Measurements from ENCODE around the gene DDX25. TPM values are rescaled to one million over a fixed set of nuclear protein-coding genes. Genes with fewer than 3 reads are reported as not detected.
"Not testable (repeated sequence)": the region's sequence is repeated elsewhere in the genome, so short reads cannot be mapped to it uniquely, and the experiment has no call there.

The DDX25 gene
- total RNA-seq, 2 donors from 2014 or later: not detected

DNA sequence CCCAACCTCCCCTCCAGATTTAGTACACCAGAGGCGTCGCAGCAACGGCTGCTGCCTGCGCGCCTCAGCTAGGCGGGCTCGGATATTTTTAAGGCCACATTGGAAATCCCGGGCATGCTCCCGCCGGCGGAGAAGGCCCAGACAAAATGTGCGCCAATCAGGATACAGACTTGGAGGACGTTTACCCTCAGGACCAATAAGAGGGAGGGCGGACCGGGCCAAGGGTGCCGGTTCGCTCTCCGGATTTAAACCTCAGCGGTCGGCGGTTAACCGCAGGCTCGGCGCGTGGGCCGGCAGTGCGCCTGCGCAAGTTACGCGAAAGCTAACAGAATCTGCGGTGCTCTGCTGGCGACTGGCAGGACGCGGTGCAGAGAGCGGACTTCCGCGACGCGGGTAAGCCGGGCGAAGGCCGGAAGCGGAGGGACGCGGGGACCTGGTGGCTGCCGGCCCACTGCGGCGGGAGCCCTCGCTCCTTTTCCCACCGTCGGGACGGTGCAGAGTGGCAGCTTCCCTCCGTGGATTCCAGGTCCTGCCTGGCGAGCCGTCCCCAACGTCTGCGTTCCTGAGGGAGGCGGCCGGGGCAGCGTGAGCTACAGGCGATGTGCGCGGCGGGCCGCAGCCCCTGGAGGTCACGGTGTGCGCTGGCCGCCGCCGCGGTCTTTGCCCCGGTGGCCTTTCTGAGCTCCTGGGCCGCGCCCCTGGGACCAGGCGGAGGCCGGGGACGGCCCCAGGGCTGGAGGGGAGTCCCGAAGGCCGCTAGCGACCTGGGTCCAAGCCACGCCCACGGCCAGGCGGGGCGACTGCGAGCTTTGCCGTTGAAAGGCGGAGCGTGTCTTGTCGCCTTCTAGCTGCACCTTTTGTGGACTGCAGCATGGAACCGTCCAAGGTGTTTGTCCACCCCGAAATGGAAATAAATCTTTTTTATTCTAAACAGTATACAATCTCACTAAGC is 16.7 kb upstream of the DDX25 start, which contains the start of gene HYLS1:
TSS of gene HYLS1 (plus strand) at position 296 of the 952 bp plus-strand sequence. CDS start 11,701 bp downstream, outside the sequence.
- H3K4me1 Mint-ChIP-seq: peaks cover 19% of the 10 kb centered on the region
- H3K9me3 ChIP-seq (ENCODE audit: control insufficient read depth, low read length, poor library complexity, severe bottlenecking): no peaks in the 10 kb centered on the region
- ATAC-seq: peak; percentile 92
- H3K27ac Mint-ChIP-seq: peak within 1 kb of the TSS; percentile 96
- peak; percentile 92 to 97 (median 94) for DNase-seq
- H3K36me3 Mint-ChIP-seq (ENCODE audit: low read depth): peaks cover 3% of the 10 kb centered on the region
- no peaks in the 10 kb centered on the region for H3K27me3 Mint-ChIP-seq
- H3K4me3 Mint-ChIP-seq: peak within 1 kb of the TSS; percentile 91

DNA sequence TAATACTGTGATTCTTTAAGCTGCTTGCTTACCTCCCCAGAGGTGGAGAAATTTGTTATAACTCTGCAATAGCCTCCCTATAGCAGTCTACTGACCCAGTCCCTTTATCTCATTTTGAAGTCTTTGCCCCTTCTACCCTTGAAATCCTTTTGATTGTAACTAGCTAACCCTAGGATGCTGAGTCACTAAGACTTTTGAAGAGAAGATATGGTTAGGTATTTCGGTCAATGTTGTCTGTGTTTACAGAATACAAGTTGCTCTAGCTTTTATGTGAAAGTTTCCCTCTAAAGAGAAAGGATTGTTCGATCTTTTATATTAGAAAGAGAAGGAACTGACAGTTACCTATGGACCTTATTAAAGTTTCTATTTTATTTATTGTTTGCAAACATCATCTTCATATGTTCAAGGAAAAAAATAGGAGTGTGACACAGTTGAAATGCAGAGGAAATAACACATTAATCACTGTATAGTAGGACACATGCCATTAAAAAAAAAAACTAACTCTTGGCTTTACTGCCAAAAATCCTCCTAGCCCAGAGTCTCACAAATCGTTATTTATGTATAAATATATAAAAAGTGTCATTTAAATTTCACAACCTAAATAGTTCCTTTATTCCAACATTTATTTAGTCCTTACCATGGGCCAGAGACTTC is 13.7 kb upstream of the DDX25 start:
- H3K27me3 Mint-ChIP-seq: no peaks in the 10 kb centered on the region
- H3K4me3 Mint-ChIP-seq: no peak overlapping the region
- ATAC-seq (no peak), DNase-seq (no peak)
- H3K9me3 ChIP-seq (ENCODE audit: control insufficient read depth, low read length, poor library complexity, severe bottlenecking): no peaks in the 10 kb centered on the region
- peak overlapping the region; percentile 51 for H3K27ac Mint-ChIP-seq
- H3K4me1 Mint-ChIP-seq: peaks cover 23% of the 10 kb centered on the region
- peaks cover 12% of the 10 kb centered on the region for H3K36me3 Mint-ChIP-seq (ENCODE audit: low read depth)

DNA sequence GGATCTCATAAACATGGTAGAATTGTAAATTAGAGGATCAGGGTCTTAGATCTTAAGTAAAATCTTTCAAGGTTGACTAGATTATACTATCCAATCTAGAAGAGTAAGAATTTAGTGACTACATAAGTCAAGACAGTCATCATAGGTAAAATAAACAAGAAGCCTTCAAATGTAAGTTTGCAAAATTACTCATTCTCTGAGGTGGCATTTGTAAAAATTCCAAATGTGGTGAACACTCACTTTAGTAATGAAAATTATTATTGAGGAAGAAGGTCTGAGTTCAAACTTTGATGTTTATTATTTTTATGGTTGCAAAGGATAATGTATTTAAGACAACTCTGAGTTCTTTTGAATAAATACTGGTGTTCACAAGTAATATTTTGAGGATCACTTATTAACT is 12.2 kb upstream of the DDX25 start:
- Mint-ChIP-seq H3K27me3 (no peaks in the 10 kb centered on the region), H3K4me3 (no peak overlapping the region), H3K4me1 (peaks cover 29% of the 10 kb centered on the region), H3K27ac (peak overlapping the region; percentile 9), H3K36me3 (ENCODE audit: low read depth) (peaks cover 12% of the 10 kb centered on the region)
- no peaks in the 10 kb centered on the region for H3K9me3 ChIP-seq (ENCODE audit: control insufficient read depth, low read length, poor library complexity, severe bottlenecking)
- DNase-seq (no peak), ATAC-seq (no peak)

DNA sequence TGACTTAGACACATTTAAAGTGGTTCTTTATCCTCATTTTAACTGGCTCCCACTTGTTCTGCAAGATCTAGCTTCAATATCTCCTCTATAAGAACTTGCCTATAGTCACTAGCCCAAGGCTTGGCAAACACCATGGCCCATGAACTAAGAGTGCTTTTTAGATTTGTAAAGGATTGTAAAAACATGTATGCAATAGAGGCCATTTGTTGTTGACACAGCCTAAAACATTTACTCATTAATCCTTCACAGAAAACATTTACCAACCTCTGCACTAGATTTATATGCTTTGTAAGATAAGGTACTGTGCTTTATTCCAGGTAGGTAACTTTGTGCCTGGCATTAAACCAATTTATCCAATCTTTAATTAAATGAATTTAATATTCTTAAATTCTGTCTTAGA is 11.3 kb upstream of the DDX25 start:
- DNase-seq (no peak), ATAC-seq (no peak)
- no peak overlapping the region for H3K27ac Mint-ChIP-seq
- no peaks in the 10 kb centered on the region for H3K27me3 Mint-ChIP-seq
- no peak overlapping the region for H3K4me3 Mint-ChIP-seq
- peaks cover 12% of the 10 kb centered on the region for H3K36me3 Mint-ChIP-seq (ENCODE audit: low read depth)
- peaks cover 25% of the 10 kb centered on the region for H3K4me1 Mint-ChIP-seq
- no peaks in the 10 kb centered on the region for H3K9me3 ChIP-seq (ENCODE audit: control insufficient read depth, low read length, poor library complexity, severe bottlenecking)

DNA sequence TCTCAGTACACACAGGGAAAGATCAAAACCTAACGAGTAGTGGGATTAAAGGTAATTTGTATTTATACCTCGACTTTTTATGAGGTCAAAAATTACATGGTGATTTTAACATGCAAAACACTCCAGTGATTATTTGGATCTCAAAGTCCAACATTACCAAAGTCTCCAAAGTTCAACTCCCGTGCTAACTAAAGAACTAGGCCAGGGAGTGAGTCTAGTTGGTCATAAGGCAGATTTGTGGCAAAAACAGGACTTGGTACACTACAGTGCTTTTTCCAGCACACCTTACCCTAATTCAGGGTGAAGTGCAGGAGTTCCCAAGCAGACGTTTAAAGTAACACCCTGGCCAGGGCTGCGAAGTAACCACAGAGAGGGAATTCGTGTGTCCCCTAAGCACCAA is 2.4 kb upstream of the DDX25 start:
- Mint-ChIP-seq H3K36me3 (ENCODE audit: low read depth) (no peaks in the 10 kb centered on the region), H3K4me1 (peaks cover 25% of the 10 kb centered on the region), H3K27me3 (peaks cover 29% of the 10 kb centered on the region), H3K27ac (peak overlapping the region; percentile 16), H3K4me3 (peak overlapping the region; percentile 67)
- DNase-seq: no peak
- peaks cover 3% of the 10 kb centered on the region for H3K9me3 ChIP-seq (ENCODE audit: control insufficient read depth, low read length, poor library complexity, severe bottlenecking)
- no peak for ATAC-seq

DNA sequence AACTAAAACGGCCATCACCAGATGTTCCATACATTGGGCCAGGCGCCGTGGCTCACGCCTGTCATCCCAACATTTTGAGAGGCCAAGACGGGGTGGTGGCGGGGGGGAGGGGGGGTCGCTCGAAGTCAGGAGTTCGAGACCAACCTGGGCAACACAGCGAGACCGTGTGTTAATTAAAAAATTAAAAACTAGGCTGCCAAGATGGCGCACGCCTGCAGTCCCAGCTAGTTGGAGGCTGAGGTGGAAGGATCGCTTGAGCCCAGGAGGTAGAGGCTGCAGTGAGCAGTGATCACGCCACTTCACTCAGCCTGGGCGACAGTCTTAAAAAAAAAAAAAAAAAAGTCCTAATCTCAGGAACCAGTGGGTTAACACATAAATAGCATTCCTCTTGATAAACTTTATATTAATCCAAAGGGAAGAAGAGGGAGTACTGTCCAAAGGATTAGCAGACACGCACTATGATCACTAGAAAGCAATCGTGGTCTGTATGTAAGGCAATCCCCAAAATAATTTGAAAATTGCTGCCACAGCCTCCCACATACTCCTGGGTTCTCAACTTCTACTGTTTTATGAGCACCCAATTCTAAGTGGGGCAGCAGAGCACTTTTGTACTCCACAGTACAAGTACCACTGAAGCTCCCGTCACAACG is 1.9 kb upstream of the DDX25 start:
- peaks cover 29% of the 10 kb centered on the region for H3K27me3 Mint-ChIP-seq
- H3K9me3 ChIP-seq (ENCODE audit: control insufficient read depth, low read length, poor library complexity, severe bottlenecking): peaks cover 3% of the 10 kb centered on the region
- peaks cover 24% of the 10 kb centered on the region for H3K4me1 Mint-ChIP-seq
- no peak for DNase-seq
- peak; percentile 10 for ATAC-seq
- H3K4me3 Mint-ChIP-seq: peak overlapping the region; percentile 94
- no peaks in the 10 kb centered on the region for H3K36me3 Mint-ChIP-seq (ENCODE audit: low read depth)
- peak overlapping the region; percentile 89 for H3K27ac Mint-ChIP-seq

DNA sequence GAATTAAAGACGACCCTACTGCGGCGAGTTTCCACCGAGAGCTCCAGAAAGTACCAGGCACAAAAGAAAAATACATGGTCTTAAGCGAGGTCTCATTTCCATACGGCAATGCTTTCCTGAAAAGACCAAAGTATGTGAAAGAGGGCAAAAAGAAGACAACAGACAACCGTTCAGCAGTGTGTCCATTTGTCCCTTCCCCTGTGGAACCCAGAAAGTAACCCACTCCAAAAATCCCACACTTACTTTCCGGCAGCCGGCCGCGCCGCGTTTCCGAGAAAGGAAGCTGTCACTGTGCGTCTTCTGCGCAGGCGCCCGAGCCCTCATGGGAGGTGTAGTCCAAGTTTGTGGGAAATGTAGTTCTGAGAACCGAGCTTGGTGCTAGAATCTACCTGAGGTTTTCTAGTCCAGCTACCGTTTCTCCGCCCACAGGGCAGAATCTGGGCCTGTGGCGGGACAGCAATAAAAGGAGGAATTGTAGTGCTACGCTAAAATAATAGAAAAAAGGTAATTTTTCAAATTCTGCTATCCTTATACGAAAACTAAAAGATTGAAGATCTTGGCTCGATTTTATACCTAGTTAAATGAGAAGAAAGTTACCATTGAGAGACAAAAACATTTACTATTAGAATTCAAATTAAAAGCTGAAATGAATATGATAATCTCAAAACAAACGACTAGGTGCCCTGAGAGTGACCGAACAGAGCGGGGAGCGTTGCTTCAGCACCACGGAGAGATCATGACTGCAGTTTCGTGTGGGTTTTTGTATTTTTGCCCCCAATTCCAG is 1.2 kb upstream of the DDX25 start, which contains the start of gene PUS3:
TSS of gene PUS3 (minus strand) at position 280 of the 784 bp plus-strand sequence. CDS start 6,922 bp downstream, outside the sequence.
- peak; percentile 93 for ATAC-seq
- peaks cover 3% of the 10 kb centered on the region for H3K9me3 ChIP-seq (ENCODE audit: control insufficient read depth, low read length, poor library complexity, severe bottlenecking)

DNA sequence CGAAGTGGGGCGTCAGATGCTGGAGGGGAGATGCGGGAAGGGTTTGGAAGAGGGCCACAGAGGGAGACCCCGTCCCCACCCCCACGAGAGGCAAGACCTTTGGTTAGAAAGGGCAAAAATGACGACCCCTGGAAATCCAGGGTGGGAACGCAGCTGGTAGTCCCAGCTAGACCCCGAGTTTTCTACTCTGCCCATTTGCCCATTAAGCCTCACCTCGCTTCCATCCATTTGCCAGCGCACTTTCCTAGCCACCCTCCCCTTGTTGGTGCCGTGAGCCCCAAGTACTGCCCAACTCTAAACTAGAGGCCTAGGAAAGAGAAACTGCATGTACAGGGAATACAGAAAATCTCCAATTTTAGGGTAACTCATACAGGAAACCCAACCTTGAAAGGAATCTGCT is 370 bp downstream of the DDX25 start:
- Mint-ChIP-seq H3K27me3 (peaks cover 45% of the 10 kb centered on the region), H3K4me1 (peaks cover 19% of the 10 kb centered on the region), H3K36me3 (ENCODE audit: low read depth) (no peaks in the 10 kb centered on the region), H3K4me3 (peak overlapping the region; percentile 94), H3K27ac (no peak overlapping the region)
- peaks cover 3% of the 10 kb centered on the region for H3K9me3 ChIP-seq (ENCODE audit: control insufficient read depth, low read length, poor library complexity, severe bottlenecking)
- ATAC-seq: no peak
- DNase-seq: no peak

More for the DNA sequence above, 1.2 kb upstream of the DDX25 start, which contains the start of gene PUS3:
- Mint-ChIP-seq H3K4me1 (peaks cover 24% of the 10 kb centered on the region), H3K27me3 (peaks cover 34% of the 10 kb centered on the region), H3K4me3 (peak within 1 kb of the TSS; percentile 94), H3K27ac (peak within 1 kb of the TSS; percentile 89), H3K36me3 (ENCODE audit: low read depth) (no peaks in the 10 kb centered on the region)
- DNase-seq: peak; percentile 74 to 78 (median 76)

DNA sequence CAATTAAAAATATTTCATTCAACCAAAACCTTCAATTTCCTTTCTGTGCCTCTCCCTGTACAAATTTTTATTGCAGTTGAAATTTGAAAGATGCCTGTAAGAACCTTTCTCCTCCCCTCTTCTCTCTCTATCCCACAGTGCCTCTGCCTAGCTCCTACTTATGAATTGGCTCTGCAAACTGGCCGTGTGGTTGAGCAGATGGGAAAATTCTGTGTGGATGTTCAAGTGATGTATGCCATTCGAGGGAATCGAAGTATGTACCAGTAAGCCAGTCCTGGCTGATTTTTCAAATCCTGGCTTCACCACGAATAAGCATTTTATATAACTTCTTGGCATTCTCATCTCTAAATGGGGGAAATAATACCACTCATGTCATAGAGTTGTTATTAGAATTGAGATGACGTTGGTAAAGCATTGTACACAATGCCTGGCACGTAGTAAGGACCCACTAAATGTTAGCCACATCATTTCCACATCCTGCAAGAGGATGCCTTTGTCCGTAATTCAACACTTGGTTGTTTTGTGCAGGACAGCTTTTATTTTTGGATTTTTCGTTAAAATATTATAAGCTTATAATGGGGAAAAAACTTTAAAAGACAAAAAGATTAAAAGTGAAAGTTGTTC is 6.0 kb downstream of the DDX25 start:
- DNase-seq: no peak
- H3K9me3 ChIP-seq (ENCODE audit: control insufficient read depth, low read length, poor library complexity, severe bottlenecking): no peaks in the 10 kb centered on the region
- H3K27ac Mint-ChIP-seq: no peak overlapping the region
- H3K4me1 Mint-ChIP-seq: no peaks in the 10 kb centered on the region
- H3K4me3 Mint-ChIP-seq: no peak overlapping the region
- peaks cover 2% of the 10 kb centered on the region for H3K36me3 Mint-ChIP-seq (ENCODE audit: low read depth)
- peaks cover 58% of the 10 kb centered on the region for H3K27me3 Mint-ChIP-seq
- ATAC-seq: no peak

DNA sequence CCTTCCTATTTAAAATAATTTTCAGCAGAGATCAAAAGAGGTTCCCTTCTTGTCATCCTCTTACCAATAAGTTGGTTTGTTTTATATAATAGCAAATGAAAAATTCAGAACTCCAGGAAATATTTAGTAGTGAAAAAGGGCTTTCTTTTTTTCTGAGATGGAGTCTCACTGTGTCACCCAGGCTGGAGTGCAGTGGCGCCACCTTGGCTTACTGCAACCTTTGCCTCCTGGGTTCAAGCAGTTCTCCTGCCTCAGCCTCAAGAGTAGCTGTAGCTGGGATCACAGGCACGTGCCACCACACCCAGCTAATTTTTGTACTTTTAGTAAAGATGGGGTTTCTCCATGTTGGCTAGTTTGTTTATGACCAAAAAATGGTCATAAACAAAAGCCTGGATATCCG is 10.3 kb downstream of the DDX25 start:
- H3K27me3 Mint-ChIP-seq: peaks cover 69% of the 10 kb centered on the region
- ATAC-seq; DNase-seq; H3K4me3 Mint-ChIP-seq; H3K36me3 Mint-ChIP-seq (ENCODE audit: low read depth); H3K27ac Mint-ChIP-seq; H3K4me1 Mint-ChIP-seq; H3K9me3 ChIP-seq (ENCODE audit: control insufficient read depth, low read length, poor library complexity, severe bottlenecking): not testable (repeated sequence)

DNA sequence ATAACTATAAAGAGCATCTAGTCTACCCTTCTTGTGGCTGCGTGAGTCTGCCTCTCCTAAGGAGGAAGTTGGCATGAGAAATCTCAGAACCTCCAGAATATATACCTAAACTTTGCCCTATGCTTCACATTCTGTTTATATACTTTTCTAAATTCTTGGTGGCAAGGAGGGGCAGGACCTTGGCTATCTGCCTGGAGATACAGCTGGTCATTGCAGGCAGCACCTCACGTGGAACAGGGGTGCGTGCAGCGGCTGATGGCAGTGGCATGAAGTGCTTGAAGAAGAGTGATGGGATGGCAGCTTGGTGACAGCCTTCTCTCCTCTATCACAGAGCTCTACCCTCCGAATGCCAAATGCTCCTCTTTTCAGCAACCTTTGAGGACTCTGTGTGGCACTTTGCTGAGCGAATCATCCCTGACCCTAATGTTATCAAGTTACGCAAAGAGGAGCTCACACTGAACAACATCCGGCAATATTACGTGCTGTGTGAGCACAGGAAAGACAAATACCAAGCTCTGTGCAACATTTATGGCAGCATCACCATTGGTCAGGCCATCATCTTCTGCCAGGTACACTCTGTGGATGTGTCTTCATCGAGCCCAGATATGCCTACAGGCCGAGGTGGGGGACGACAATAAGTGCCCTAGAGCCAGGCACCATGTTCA is 12.5 kb downstream of the DDX25 start:
- peaks cover 69% of the 10 kb centered on the region for H3K27me3 Mint-ChIP-seq
- peaks cover 3% of the 10 kb centered on the region for H3K36me3 Mint-ChIP-seq (ENCODE audit: low read depth)

More for the DNA sequence above, 12.5 kb downstream of the DDX25 start:
- Mint-ChIP-seq H3K27ac (no peak overlapping the region), H3K4me1 (no peaks in the 10 kb centered on the region), H3K4me3 (no peak overlapping the region)
- no peak for ATAC-seq
- no peaks in the 10 kb centered on the region for H3K9me3 ChIP-seq (ENCODE audit: control insufficient read depth, low read length, poor library complexity, severe bottlenecking)
- no peak for DNase-seq
